DOHH2 (cell line): ENCODE measurements around the gene TMOD4.

Experiments
- H3F3A ChIP-seq: fragments of 200-600 bp; sonication (generic), shearing (Covaris generic); 2 replicates; pipeline ENCODE4 v1.6.0; 2016; ENCODE audit warnings: antibody characterized with exemption, mild to moderate bottlenecking; ENCODE audit not compliant: control insufficient read depth, insufficient read depth
- H3K27ac ChIP-seq: fragments of 200-600 bp; sonication (generic); 2 replicates; pipeline ENCODE4 v1.5.1; 2014; ENCODE audit warnings: low read depth, mild to moderate bottlenecking, low read length, moderate library complexity
- H3K27me3 ChIP-seq: fragments of 200-600 bp; sonication (generic); 2 replicates; pipeline ENCODE4 v1.6.1; 2014; ENCODE audit warnings: mild to moderate bottlenecking, low read length, mixed read lengths; ENCODE audit not compliant: control insufficient read depth
- H3K36me3 ChIP-seq: fragments of 200-600 bp; sonication (generic); 2 replicates; pipeline ENCODE4 v1.6.1; 2014; ENCODE audit warnings: mild to moderate bottlenecking, low read length, moderate library complexity, mixed read lengths; ENCODE audit not compliant: control insufficient read depth
- H3K4me1 ChIP-seq: fragments of 200-600 bp; sonication (generic); 2 replicates; pipeline ENCODE4 v1.6.1; 2014; ENCODE audit warnings: mild to moderate bottlenecking, low read length, mixed read lengths; ENCODE audit not compliant: control insufficient read depth
- H3K4me2 ChIP-seq: fragments of 200-600 bp; sonication (generic); 2 replicates; pipeline ENCODE4 v1.6.0; 2014; ENCODE audit warnings: mild to moderate bottlenecking, low read length, moderate library complexity
- H3K4me3 ChIP-seq: fragments of 200-600 bp; sonication (generic); 2 replicates; pipeline ENCODE4 v1.5.1; 2014; ENCODE audit warnings: mild to moderate bottlenecking, low read length, mixed read lengths
- H3K79me2 ChIP-seq: fragments of 200-600 bp; sonication (generic); 2 replicates; pipeline ENCODE4 v1.6.1; 2014; ENCODE audit warnings: mild to moderate bottlenecking, low read length, mixed read lengths; ENCODE audit not compliant: control insufficient read depth
- H3K9me2 ChIP-seq: fragments of 200-600 bp; sonication (generic); replicated peaks from 2 replicates; pipeline ENCODE4 v1.6.1; 2014; ENCODE audit warnings: mild to moderate bottlenecking, low read length, mixed read lengths; ENCODE audit not compliant: control insufficient read depth
- H3K9me3 ChIP-seq: fragments of 200-600 bp; sonication (generic); 2 replicates; pipeline ENCODE4 v1.6.1; 2014; ENCODE audit warnings: antibody characterized with exemption, low read length, mixed read lengths; ENCODE audit not compliant: control insufficient read depth, insufficient read depth
- H4K20me1 ChIP-seq: fragments of 200-600 bp; sonication (generic); 2 replicates; pipeline ENCODE4 v1.6.0; 2014; ENCODE audit warnings: low read depth, mild to moderate bottlenecking, antibody characterized with exemption, low read length, moderate library complexity; ENCODE audit not compliant: control insufficient read depth, insufficient read depth
- EZH2phosphoT487 ChIP-seq: fragments of 200-600 bp; sonication (generic); IDR thresholded peaks from 2 replicates; pipeline ENCODE4 v1.6.1; 2017; ENCODE audit warnings: borderline replicate concordance, mild to moderate bottlenecking, antibody characterized with exemption, low read length, moderate library complexity, mixed read lengths
- TF ChIP-seq, protein P1 (sequence below): fragments of 200-600 bp; sonication (generic); IDR thresholded peaks from one replicate; pipeline ENCODE4 v1.5.1; 2014; ENCODE audit warnings: antibody characterized with exemption, mild to moderate bottlenecking, low read depth, low read length; ENCODE audit not compliant: poor library complexity, severe bottlenecking

Gene TMOD4

DNA sequence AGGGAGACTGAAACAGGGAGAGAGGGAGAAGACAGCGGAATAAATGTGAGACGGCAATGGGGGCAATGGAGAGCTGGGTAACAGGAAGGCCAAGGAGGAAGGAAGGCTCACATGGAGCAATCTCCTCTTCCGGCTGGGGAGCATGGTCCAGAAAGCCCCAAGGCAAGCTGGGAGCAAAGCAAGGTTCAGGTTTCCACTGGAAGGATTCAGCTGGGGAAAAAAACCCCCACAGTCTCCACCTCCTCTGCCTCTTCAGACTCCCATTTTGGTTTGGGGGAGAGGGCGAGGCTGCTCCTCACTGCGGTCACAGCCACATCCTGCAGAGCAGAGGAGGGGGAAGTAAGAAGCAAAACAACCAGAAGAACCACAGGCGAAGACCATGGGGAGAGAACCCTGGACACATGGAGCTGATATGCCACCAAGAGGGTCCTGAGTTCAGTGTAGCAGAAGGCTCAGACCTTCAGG lies 18.7 kb downstream of the TMOD4 start:
- no peak for TF ChIP-seq EZH2phosphoT487
- TF ChIP-seq, protein P1, sequence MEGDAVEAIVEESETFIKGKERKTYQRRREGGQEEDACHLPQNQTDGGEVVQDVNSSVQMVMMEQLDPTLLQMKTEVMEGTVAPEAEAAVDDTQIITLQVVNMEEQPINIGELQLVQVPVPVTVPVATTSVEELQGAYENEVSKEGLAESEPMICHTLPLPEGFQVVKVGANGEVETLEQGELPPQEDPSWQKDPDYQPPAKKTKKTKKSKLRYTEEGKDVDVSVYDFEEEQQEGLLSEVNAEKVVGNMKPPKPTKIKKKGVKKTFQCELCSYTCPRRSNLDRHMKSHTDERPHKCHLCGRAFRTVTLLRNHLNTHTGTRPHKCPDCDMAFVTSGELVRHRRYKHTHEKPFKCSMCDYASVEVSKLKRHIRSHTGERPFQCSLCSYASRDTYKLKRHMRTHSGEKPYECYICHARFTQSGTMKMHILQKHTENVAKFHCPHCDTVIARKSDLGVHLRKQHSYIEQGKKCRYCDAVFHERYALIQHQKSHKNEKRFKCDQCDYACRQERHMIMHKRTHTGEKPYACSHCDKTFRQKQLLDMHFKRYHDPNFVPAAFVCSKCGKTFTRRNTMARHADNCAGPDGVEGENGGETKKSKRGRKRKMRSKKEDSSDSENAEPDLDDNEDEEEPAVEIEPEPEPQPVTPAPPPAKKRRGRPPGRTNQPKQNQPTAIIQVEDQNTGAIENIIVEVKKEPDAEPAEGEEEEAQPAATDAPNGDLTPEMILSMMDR, result no peak
- no peaks in the 10 kb centered on the region for H3K9me2 ChIP-seq
- H4K20me1 ChIP-seq, result no peaks in the 10 kb centered on the region
- H3K27me3 ChIP-seq, result no peaks in the 10 kb centered on the region
- H3K27ac ChIP-seq, result peak overlapping the region; percentile 60
- H3K36me3 ChIP-seq, result peaks cover 29% of the 10 kb centered on the region
- peaks cover 16% of the 10 kb centered on the region for H3K79me2 ChIP-seq
- H3F3A ChIP-seq, result peaks cover 15% of the 10 kb centered on the region
- peaks cover 43% of the 10 kb centered on the region for H3K4me1 ChIP-seq
- peak overlapping the region; percentile 84 for H3K4me3 ChIP-seq
- no peaks in the 10 kb centered on the region for H3K9me3 ChIP-seq
- H3K4me2 ChIP-seq, result peak overlapping the region; percentile 95

DNA sequence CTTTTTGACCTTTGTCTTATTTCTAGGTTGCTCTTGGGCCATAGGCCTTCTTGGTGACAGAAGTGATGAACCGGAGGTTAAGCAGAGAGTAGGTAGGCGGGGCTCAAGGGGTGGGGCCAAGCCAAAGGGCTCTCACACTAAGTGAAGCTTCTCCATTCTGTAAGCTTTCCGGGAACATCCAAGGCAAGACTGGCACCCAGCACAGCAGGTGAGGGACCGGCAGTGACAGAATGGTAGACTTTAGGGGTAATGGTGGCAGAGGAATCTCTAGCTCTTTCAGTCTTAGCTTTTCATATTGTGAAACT lies 19.3 kb downstream of the TMOD4 start, which contains the start of gene TNFAIP8L2:
TSS of gene TNFAIP8L2 (plus strand) at position 135 of the 305 bp plus-strand sequence. CDS start 2,049 bp downstream, outside the sequence.
- Histone ChIP-seq H3K4me3 (peak within 1 kb of the TSS; percentile 84), H3K36me3 (peaks cover 29% of the 10 kb centered on the region), H3K9me3 (no peaks in the 10 kb centered on the region), H3K4me1 (peaks cover 43% of the 10 kb centered on the region), H3K4me2 (peak within 1 kb of the TSS; percentile 95), H3K27me3 (no peaks in the 10 kb centered on the region), H3K79me2 (peaks cover 16% of the 10 kb centered on the region), H3F3A (peaks cover 11% of the 10 kb centered on the region), H3K27ac (peak within 1 kb of the TSS; percentile 60), H3K9me2 (no peaks in the 10 kb centered on the region), H4K20me1 (no peaks in the 10 kb centered on the region)
- TF ChIP-seq, protein P1, result no peak

DNA sequence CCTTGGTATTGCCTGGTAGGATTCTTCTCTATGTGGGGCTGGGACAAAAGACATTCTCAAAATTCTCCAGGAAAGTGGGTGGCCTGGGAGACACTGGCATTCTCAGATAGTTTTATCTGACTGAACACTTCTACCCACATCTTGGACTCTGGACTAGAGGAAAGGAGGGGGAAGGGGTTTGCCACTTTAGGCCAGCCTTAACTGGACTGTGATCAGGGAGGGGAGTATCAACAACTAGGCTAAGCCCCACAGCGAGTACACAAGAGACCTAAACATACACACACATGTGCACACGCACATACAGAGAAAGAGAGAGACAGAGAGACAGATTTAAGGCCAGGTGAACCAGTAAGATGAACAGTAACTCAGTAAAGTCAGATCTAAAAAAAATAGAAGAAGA lies 28.1 kb downstream of the TMOD4 start:
- H3K79me2 ChIP-seq, result no peaks in the 10 kb centered on the region
- H3K9me2 ChIP-seq, result no peaks in the 10 kb centered on the region
- no peak overlapping the region for H3K27ac ChIP-seq
- 0 out of 2 replicates have a peak, but pooled peaks cover 2% of the 10 kb centered on the region for H3F3A ChIP-seq
- no peaks in the 10 kb centered on the region for H4K20me1 ChIP-seq
- TF ChIP-seq, protein P1, result no peak
- TF ChIP-seq EZH2phosphoT487, result no peak
- H3K4me2 ChIP-seq, result peak overlapping the region; percentile 91; the same call in 1 of the 2 replicates
- H3K4me1 ChIP-seq, result peaks cover 46% of the 10 kb centered on the region
- no peaks in the 10 kb centered on the region for H3K36me3 ChIP-seq
- H3K9me3 ChIP-seq, result no peaks in the 10 kb centered on the region
- no peaks in the 10 kb centered on the region for H3K27me3 ChIP-seq
- H3K4me3 ChIP-seq, result no peak overlapping the region

DNA sequence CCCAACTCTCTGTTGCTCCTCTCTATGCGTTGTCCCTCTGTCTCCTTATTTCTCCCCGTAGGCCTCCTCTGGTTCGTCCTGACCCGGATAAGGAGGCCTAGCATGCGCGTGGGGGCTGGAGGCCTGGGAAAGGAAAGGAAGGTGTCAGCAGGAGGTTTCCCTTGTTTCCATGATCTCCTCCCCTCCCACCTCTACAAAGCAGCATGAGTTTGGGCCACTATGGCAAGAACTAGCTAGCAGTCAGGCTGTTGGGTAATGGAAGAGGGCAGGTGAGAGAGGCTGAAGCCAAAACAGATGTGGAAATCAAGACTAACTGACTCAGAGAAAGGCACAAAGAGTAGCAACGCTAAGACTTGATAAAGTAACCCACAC lies 28.7 kb downstream of the TMOD4 start:
- Histone ChIP-seq H3K27me3 (no peaks in the 10 kb centered on the region), H3K27ac (no peak overlapping the region), H3F3A (0 out of 2 replicates have a peak, but pooled peaks cover 2% of the 10 kb centered on the region), H3K4me2 (peak overlapping the region; percentile 91), H3K36me3 (no peaks in the 10 kb centered on the region), H4K20me1 (no peaks in the 10 kb centered on the region), H3K4me3 (peak overlapping the region; percentile 73), H3K9me2 (no peaks in the 10 kb centered on the region), H3K79me2 (no peaks in the 10 kb centered on the region), H3K4me1 (peaks cover 51% of the 10 kb centered on the region), H3K9me3 (no peaks in the 10 kb centered on the region)
- TF ChIP-seq, protein P1, result no peak
- no peak for TF ChIP-seq EZH2phosphoT487
